ENCODE data around the gene SLC5A10. TPM values are rescaled to one million over a fixed set of nuclear protein-coding genes. Genes with fewer than 3 reads are reported as not detected.
"Not testable (repeated sequence)": the region's sequence is repeated elsewhere in the genome, so short reads cannot be mapped to it uniquely, and the experiment has no call there.

The SLC5A10 gene
- total RNA-seq, 1 experiment from 2014 or later: not detected

GRCh38 chr17:19022128-19022527, 70.2 kb downstream of the SLC5A10 start:
- in situ Hi-C loops (cut with HindIII; ENCODE audit: low pct_unique_long_range_greater_than_20kb, low sequenced_read_pairs): no loop called here
- DNase-seq (ENCODE audit: low read depth): no peak

DNA sequence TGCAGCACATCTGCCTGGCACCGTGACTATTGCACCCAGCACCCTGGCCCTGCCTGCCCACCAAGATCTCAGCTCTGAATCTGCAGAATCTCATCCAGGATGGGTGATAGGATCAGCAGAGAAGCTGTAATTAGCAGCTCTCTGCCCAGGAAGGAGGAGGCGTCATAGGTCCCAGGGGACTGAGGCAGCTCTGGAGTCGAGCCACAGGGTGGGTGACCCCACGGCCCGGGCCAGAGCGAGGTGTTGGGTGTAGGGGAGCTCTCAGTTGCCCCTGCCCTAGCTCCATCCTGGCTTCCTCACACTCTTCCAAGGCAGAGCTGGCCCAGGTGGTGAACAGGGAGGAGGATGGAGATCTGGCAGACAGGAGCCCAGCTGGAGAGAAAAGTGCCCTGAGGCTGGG, 70.8 kb downstream of the SLC5A10 start:
- no peak for DNase-seq (ENCODE audit: low read depth)
- in situ Hi-C loops (cut with HindIII; ENCODE audit: low pct_unique_long_range_greater_than_20kb, low sequenced_read_pairs): no loop called here

- in situ Hi-C loops (cut with HindIII; ENCODE audit: low pct_unique_long_range_greater_than_20kb, low sequenced_read_pairs): no loop called here
- no peak for DNase-seq (ENCODE audit: low read depth)
Measured at GRCh38 chr17:19023209-19023999, 71.4 kb downstream of the SLC5A10 start.

GRCh38 chr17:19024101-19025078, 72.4 kb downstream of the SLC5A10 start:
- in situ Hi-C loops (cut with HindIII; ENCODE audit: low pct_unique_long_range_greater_than_20kb, low sequenced_read_pairs): no loop called here
- DNase-seq (ENCODE audit: low read depth): no peak

- in situ Hi-C loops (cut with HindIII; ENCODE audit: low pct_unique_long_range_greater_than_20kb, low sequenced_read_pairs); DNase-seq (ENCODE audit: low read depth): not testable (repeated sequence)
Measured at GRCh38 chr17:19028671-19029070, 76.7 kb downstream of the SLC5A10 start.

DNA sequence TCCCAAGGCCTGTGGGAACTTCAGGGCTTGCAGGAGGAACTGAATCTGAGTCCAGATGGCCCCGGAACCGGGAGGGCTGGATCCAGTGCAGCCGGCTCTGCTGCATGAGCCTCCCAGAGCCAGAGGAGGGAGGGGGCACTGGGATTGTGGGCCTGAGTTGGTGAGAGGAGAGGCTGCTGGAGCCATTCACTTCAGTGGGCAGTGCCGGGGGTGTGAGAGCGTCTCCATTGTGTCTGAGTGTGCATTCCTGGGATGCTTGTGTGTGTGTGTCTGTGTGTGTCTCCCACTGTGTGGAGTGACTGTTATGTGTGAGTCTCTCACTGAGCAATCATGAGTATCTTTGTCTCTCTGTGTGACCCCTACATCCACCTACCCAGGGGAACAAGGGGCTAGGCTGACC, 77.8 kb downstream of the SLC5A10 start:
- in situ Hi-C loops (cut with HindIII; ENCODE audit: low pct_unique_long_range_greater_than_20kb, low sequenced_read_pairs); DNase-seq (ENCODE audit: low read depth): not testable (repeated sequence)

GRCh38 chr17:19030771-19031449, 78.9 kb downstream of the SLC5A10 start:
- DNase-seq (ENCODE audit: low read depth); in situ Hi-C loops (cut with HindIII; ENCODE audit: low pct_unique_long_range_greater_than_20kb, low sequenced_read_pairs): not testable (repeated sequence)

DNA sequence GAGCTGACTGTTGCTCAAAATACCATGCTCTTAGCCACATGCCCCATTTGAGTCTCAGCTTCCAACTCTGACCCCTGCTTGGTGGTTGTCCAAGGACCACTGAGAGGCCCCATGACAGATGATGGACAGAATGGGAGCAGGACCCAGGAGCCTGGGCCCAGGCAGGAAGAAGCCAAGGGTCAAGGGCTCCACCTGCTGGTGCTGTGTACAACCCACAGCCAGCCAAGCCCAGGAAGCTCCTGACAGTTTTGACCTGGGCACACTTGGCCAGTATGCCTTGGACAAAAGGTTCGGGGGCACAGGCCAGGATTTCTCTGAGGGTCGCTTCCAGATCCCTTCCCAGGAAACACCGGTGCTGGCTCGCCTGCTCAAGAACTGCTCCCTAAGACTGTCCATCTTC, 79.8 kb downstream of the SLC5A10 start:
- in situ Hi-C loops (cut with HindIII; ENCODE audit: low pct_unique_long_range_greater_than_20kb, low sequenced_read_pairs); DNase-seq (ENCODE audit: low read depth): not testable (repeated sequence)

DNA sequence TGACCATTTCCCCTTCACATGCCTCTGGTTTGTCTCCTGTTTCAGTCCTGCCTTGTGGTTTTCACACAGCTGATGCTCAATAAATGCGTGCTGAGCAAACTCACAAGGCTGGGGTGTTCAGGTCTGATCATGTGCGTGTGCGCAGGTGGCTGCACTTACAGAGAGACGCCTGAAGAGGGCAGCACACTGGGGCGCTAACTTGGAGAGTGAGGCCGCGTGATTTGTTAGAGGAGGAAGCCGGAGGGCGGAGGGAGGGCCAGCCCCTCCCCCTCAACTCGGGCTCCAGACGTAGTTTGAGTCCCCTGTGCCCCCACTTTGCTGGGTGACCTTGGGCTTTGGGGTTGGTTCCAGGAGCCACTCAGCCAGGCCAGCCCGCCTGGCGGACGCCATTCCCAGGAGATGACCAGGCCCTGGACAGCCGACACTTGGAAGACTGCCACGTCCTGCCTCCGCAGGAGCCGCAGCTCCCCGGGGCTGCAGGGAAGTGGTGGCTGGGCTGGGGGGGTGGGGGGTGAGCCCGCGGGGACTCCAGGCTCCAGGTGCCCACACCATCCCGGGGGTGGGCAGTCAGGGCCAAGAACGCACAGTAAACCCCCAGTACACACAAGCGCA, 80.5 kb downstream of the SLC5A10 start:
- in situ Hi-C loops (cut with HindIII; ENCODE audit: low pct_unique_long_range_greater_than_20kb, low sequenced_read_pairs); DNase-seq (ENCODE audit: low read depth): not testable (repeated sequence)

- in situ Hi-C loops (cut with HindIII; ENCODE audit: low pct_unique_long_range_greater_than_20kb, low sequenced_read_pairs); DNase-seq (ENCODE audit: low read depth): not testable (repeated sequence)
Measured at GRCh38 chr17:19036186-19036585, 84.2 kb downstream of the SLC5A10 start.

DNA sequence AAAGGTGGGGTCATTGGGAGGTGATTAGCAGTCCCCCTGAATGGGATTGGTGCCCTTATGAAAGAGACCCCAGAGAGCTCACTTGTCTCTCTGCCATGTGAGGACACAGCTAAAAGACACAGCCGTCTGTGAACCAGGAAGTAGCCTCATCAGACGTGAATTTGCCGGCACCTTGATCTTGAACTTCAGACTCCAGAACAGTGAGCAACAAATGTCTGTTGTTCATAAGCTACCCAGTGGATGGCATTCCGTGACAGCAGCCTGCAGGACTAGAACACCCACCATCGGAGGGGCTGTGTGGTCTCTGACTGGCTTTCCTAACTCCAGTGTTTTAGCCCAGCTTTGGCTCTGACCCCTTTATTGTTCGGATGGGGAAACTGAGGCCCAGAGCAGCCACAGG, 85.6 kb downstream of the SLC5A10 start:
- in situ Hi-C loops (cut with HindIII; ENCODE audit: low pct_unique_long_range_greater_than_20kb, low sequenced_read_pairs): not testable (repeated sequence)

GRCh38 chr17:19038007-19038406, 86.0 kb downstream of the SLC5A10 start:
- in situ Hi-C loops (cut with HindIII; ENCODE audit: low pct_unique_long_range_greater_than_20kb, low sequenced_read_pairs); DNase-seq (ENCODE audit: low read depth): not testable (repeated sequence)

More for the DNA sequence above, 85.6 kb downstream of the SLC5A10 start:
- DNase-seq (ENCODE audit: low read depth): not testable (repeated sequence)

DNA sequence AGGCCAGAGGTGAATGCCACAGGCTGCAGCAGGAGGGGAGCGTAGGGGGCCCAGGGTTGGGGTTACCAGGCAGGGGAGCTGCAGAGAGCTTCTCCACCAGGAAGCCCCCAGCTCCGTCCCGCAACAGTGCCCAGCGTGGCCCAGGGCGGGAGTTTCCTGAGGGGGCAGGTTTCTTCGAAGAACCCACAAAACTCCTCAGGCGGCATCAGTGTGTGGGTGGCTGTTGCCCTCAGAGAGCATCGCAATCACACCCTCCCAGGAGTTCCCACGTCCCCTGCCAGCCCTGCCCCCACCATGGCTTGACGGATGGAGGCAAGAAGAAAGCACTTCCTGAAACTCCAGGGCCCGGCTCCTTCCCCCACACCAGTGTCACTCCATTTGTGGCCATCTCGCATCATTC, 86.8 kb downstream of the SLC5A10 start:
- in situ Hi-C loops (cut with HindIII; ENCODE audit: low pct_unique_long_range_greater_than_20kb, low sequenced_read_pairs); DNase-seq (ENCODE audit: low read depth): not testable (repeated sequence)

- DNase-seq (ENCODE audit: low read depth); in situ Hi-C loops (cut with HindIII; ENCODE audit: low pct_unique_long_range_greater_than_20kb, low sequenced_read_pairs): not testable (repeated sequence)
Measured at GRCh38 chr17:19040350-19040749, 88.4 kb downstream of the SLC5A10 start.

DNA sequence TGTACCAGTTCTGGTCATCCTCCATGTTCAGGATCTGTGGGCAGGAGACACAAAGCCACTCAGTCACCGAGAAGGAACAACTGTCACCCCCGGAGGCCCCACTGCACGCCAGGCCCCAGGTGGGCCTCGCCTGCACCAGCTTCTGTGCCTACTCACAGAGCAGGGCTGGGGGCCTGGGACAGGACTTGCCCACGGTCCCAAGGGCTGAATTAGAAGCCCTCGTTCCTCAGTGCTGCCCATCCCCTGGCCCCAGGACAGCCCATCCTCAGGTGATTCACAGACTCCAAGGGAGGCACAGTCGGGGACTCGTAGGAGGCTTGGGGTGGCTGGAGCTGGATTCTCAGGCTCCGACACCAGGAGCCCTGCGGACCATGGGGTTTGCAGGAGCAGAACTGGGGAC, 89.9 kb downstream of the SLC5A10 start:
- in situ Hi-C loops (cut with HindIII; ENCODE audit: low pct_unique_long_range_greater_than_20kb, low sequenced_read_pairs); DNase-seq (ENCODE audit: low read depth): not testable (repeated sequence)

GRCh38 chr17:19042369-19042768, 90.4 kb downstream of the SLC5A10 start:
- DNase-seq (ENCODE audit: low read depth); in situ Hi-C loops (cut with HindIII; ENCODE audit: low pct_unique_long_range_greater_than_20kb, low sequenced_read_pairs): not testable (repeated sequence)

DNA sequence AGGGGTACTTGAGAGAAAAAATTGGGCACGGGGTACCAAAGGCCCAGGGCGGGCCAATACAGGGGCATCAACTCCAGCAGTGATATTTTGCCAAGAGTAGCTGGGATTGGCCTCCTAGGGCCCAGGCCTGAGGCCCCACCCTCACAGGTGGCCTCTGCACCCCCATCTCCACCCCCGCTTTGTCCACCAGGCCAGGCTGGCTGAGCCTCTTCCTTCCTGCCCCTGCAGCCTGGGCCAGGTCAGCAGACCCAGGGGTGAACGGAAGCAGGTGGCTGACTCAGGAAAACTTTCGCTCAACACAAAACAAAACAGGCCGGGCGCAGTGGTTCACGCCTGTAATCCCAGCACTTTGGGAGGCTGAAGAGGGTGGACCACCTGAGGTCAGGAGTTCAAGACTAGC, 91.1 kb downstream of the SLC5A10 start:
- DNase-seq (ENCODE audit: low read depth); in situ Hi-C loops (cut with HindIII; ENCODE audit: low pct_unique_long_range_greater_than_20kb, low sequenced_read_pairs): not testable (repeated sequence)

DNA sequence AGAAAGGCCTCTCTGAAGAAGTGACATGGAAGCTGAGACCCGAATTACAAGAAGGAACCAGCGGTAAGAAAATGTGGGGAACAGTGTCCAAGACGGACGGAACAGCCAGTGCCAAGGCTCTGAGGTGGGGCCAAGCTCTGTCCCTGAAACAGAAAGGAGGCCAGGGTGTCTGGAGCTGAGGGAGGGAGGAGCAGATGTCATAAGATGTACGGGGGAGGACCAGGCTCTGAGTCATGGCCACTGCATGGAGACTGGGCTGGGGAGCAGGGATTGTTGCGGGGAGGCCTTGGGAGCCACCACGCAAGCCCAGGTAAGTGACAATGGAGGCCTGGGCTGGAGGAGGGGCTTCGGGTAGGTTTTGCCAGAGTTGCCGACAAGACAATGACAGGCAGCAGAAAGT, 92.7 kb downstream of the SLC5A10 start:
- in situ Hi-C loops (cut with HindIII; ENCODE audit: low pct_unique_long_range_greater_than_20kb, low sequenced_read_pairs); DNase-seq (ENCODE audit: low read depth): not testable (repeated sequence)

Measured in Caki2 (cell line).